IPS DF 4.7 (cell line): ENCODE measurements around the gene CNTN4.

ENCODE experiments used
- DNase-seq: peaks from one replicate; pipeline ENCODE4 v3.0.0-alpha.2; 2013; ENCODE audit warnings: low spot score; ENCODE audit errors: extremely low read depth

CNTN4 gene

DNA sequence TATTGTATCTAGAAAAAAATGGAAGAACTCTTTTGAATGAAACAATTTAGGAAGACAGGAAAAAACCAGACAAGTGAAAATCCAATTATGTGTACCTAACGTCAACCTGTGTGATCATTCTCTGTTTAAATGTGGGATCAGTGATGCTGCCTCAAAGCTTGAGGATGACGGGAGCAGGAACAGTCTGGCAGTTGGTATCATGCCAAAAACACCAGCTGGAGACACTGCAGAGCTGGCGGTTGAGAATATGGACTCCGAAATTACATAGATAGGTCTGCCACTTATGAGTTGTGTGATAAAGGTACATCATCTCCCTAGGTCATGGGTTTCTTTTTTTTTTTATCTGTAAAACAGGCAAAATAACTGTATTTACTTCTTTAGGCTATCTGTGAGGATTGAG, 480.5 kb downstream of the CNTN4 start:
- DNase-seq, result no peak

DNA sequence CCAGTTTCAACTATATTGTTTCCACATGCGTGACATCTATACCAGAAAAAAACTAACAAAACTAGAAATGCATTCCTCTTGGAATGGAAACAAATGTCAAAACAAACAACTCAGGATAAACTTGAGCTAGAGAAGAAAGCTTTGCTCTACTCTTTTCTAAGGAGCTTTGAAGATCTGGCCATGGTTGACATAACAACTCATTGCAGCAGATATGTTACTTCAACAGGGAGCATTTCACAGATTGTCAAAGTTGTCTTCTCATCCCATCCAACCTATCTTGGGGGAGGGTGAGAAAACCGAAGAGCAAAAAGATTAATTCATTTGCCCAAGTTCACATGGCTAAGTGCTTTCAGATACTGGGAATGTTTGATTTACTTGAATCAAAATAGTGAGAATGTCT, 484.4 kb downstream of the CNTN4 start:
- DNase-seq, result no peak

DNA sequence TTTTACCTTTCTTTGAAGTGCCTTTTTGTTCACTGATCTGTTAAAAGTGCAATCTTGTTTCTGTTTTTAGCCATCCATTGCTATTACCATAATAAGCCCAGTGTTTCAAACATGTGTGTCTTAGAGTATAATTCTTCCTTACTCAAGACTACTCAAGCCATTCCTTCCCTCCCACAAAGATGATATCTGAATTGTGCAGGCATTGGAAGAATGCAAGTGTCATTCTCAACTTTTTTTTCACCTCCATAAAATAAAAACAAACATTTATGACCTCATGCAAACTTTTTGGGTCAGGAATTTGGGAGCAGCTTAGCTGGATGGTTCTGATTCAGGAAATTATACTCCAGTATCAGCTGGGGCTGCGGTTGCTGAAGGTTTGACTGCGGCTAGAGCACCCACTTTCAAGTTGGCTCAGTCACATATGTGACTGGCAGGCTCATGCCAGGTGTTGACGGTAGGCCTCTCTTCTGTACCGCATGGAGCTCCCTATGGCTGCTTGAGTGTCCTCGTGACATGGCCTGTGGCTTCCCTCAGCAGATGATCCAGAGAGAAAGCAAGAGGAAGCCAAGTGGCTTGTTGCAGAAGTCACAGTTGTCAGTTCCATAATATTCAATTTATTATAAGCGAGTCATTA, 490.8 kb downstream of the CNTN4 start:
- DNase-seq, result no peak

DNA sequence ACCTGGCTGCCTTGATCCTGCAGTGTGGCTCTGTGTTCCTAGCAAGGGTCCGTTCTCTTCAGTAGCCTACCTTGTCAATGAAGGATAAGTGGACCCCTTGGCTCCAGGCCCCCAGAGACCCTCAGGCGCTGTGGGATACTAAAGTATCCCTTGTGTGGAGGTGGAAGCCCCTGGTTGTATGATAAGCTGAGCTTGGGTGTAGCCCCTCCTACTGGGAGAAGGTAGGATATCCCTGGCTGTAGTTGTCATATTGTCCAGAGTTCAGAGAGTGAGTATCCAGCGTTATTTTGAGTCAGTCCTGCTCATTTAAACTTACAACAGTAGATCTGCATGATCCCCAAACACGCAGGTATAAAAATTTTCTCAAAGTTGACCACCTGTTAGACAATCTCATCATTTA, 496.8 kb downstream of the CNTN4 start:
- no peak for DNase-seq

DNA sequence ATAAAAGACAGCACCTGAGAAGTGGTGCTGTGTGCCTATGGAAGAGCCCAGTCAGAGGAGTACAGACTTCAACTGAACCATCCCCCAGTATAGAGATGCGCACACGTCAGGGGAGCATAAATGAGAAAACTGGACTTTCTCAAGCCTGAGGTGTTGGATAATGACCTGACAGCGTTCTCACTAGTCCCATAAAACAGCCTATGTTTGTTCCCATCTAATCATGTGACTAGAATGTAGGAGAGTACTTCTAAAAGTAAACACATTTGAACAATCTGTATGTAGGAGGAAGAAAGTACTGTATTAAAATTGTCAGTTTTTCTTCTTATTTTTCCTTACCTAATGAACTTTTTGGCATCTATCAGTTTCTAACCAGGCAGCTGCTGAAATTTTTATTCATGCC, 498.9 kb downstream of the CNTN4 start:
- DNase-seq, result no peak

DNA sequence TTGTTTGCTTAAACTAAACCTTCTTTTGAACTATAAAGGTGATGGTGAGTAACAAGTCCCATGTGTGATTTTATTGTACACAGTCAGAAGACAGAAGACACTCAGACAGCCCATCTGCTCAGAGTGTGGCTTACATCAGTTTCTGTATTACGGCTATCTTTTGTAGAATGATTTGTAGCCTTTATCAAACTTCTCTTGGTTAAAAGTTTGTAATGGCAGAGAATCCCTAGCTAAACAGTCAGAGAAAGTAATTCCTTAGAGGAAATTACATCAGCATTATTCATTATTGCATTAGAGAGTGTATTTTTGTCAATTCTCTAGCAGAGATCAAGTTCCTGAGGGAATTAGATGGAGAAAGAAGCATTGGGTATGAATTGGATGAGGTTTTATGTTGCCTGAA, 500.8 kb downstream of the CNTN4 start:
- DNase-seq, result no peak

DNA sequence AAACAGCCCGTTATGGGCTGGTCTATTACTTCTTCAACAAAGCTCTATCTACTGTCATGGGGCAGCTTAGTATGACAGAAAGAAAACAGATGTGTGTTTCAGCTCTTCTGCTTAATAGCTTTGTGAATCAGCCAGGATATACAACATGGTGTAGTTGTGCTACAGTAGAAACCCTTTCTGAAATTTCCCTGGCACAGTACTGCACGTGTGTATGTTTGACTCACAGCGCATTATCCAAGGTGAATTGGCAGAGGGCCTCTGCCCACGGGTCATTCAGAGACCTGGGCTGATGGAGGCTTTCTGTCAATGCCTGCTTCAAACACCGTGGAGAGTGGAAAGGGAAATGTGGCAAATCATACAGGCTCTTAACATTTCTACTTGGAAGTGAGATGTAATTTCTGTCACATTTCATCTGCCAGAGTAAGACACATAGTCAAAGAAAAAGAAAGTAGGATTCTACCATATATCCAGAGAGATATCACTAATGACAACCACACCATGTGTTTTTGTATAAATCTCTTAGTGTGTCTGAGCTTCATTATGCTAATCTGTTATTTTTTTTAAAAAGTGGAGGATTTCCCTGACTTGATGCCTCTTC, 505.1 kb downstream of the CNTN4 start:
- no peak for DNase-seq

DNA sequence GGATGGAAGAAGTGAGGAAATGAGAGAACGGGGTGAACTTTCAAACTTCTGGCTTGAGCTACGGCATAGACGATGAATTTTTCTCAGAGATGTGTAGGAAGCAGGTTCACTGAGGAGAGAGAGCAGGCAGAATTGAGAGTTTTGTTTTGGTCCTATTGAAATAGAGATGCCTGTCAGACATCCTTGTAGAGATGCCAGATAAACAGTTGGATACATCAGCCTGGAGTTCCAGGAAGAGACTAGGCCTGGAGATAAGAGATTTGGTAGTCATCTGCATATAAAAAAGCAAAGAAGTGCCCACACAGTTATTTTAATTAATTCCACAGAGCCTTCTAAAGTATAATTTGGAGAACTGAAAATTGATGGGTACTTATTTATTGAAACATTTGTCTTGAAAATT, 515.9 kb downstream of the CNTN4 start:
- no peak for DNase-seq

DNA sequence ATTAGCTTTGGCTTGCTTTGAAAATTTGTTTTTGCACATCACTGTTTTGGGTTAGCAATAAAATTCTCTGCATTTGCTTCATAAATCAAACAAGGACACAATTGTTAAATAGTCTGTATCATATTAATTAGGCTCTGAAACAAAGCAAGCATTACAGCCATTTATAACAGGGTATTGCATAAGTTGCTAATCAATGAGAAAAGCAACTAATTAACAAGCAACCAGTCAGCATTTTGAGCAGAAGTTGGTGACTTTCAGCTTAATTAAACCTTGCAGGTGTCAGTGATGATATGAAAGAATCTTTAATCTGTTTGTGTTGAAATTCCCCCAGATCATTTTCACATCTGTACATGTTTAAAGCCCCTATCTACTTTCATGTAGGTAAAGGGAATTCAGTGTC, 516.4 kb downstream of the CNTN4 start:
- DNase-seq, result no peak

DNA sequence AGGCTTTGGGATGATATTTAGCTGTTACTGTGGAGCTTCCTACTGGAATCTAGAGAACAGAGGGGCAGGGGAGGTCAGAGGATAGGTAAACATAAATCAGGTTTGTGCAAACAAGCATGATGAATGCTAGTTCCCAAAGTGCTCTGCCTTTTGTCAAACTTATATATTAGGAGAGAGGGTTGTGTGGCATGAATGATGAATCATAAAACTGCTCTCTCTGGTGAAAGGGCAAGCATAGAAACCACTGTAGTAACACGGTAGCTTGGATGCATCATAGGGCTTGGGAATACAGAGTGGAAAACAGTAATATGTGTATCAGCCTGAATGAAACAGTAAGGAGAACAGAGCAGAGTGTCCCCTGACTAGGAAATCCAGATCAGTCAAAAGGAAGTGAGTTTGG, 524.8 kb downstream of the CNTN4 start:
- no peak for DNase-seq

DNA sequence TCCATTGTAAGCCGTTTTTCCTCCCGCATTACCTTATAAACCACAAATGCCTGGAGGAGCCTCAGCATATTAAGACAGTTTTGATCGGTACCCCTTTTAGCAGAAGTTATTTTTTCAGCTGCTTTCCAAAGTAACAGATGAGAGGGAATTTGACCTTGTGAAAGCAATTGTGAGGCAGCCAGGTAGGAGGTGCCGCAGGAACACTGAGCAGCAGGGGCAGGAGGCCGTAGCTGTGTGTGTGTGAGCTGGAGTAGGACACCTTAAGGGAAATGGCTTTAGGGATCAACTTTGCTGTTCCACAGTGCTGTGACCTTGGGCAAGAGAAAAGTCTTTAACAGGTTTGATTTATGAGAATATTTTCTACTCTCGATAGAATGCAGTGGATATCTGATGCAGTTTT, 529.5 kb downstream of the CNTN4 start:
- DNase-seq, result no peak

DNA sequence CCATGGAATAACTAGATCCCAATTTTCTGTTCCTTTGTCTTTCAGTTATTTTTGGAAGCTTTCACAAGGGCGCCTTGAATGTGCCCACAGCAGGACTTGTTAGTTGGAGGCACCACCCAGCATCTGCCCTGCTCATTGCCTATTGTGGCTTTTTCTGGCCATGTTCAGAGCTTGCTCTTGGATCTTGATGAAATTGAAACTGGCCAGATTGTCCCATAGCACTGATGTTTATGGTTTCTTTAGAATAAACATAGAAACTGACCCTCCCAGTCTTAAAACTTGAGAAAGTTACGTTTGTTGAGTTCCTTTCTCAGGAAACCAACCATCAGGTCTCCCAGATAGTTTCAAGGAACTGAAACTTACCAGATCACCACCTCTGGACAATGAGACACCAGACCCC, 536.8 kb downstream of the CNTN4 start:
- no peak for DNase-seq

DNA sequence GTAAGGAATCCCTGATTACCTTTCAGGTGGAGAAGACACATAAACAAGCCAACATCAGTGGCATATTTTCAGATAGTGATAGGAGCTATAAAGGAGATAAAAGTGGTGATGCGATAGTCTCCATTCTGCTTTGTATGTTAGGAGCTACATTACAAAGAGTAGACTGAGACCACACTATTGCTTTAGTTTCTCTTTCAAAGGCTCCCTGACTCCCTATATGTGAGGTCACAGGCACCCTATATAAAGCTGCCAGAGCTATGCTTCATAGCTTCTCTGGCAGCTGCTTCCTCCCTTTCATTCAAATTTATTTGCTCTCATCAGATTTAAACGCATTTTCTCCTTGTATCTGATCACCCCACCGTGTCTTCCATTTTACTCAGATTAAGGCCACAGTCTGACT, 544.9 kb downstream of the CNTN4 start:
- no peak for DNase-seq

DNA sequence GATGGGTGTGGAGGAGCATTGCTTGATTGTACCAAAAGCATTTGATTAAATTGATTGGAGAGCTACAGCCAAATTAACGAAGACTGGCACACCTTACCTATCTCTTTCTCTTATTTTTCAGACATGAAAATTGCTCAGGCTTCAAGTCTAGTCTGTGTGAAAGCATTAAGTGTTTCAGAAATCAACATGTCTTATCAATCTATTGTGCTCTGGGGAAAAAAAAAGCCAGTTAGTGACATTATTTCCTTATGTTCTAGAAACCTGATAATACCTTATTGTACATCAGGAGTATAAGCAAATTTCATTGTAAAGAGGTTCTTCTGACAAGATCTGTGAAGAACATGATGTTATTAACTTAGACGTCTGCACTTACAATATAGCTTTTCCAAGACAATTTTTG, 546.3 kb downstream of the CNTN4 start:
- no peak for DNase-seq

DNA sequence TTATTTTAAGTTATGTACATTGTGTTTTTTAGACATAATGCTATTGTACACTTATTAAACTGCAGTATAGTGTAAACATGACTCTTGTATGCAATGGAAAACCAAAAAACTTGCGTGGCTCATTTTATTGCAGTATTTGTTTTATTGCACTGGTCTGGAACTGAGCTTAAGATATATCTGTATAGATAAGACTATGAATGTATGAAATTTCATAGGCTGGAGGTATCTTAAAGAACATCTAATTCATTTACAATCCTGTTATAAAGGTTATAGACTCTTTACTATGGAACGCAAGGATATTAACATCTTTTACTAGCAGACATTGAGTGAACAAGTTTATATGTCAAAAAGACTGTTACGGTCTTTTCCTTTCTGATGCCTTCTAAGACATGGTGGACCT, 552.1 kb downstream of the CNTN4 start:
- DNase-seq, result no peak

DNA sequence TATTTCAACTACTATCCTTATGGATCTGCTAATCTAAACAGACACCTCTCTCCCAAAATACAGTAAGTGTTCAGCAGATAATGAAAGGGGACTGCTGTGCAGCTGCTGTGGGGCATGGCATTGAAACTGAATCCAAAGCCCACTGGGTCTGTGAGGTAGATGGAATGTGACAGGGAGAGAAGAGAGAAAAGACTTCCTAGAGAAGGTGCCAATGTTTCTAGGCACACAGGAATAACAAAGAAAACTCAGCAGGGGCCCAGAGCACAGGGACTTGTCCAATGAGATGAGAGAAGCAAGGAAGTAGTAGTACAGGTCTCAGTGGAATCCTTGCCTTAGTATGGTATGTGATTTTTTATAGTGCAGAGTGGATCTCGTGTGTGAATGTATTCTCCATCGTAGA, 553.7 kb downstream of the CNTN4 start:
- DNase-seq, result no peak

DNA sequence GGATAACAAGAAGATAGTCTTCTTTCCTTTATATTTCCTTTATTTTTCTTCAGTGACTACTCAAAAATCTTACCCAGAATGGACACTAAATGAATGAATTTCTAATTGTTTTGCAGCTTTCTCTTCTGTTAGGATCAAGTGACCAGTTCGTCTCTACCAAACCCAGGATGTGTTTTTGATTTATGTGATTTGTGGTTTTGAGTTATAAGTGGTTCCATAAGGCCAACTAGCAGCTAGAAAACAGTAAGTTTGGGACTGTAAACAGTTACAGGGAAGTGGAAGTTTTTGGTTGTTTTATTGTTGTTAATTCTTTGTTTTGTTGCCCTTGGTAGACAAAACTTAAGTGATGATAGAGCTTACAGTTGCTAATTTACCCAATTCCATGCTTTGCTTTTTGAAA, 555.0 kb downstream of the CNTN4 start:
- no peak for DNase-seq

DNA sequence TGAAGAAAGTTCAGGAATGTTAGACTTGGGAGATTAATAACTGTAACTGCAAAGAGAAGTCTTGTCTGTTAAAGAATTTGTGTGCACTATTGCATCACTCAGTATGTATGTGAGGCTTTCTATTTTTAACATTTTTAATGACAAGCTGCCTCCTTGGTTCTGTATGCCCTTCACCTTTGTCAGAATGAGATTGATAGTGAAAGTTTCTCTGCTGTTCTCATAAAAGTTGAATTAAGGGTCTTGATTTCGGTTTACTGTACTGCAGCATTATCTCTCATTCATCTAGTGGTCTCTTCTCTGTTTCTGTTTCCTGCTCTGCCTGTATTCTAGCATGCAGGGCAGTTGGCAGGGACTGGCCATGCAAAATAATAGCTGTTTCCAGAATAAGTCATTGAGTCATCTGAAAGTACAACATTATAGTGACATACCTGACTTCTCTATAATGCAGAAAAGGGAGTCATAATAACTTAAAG, 556.6 kb downstream of the CNTN4 start:
- no peak for DNase-seq

DNA sequence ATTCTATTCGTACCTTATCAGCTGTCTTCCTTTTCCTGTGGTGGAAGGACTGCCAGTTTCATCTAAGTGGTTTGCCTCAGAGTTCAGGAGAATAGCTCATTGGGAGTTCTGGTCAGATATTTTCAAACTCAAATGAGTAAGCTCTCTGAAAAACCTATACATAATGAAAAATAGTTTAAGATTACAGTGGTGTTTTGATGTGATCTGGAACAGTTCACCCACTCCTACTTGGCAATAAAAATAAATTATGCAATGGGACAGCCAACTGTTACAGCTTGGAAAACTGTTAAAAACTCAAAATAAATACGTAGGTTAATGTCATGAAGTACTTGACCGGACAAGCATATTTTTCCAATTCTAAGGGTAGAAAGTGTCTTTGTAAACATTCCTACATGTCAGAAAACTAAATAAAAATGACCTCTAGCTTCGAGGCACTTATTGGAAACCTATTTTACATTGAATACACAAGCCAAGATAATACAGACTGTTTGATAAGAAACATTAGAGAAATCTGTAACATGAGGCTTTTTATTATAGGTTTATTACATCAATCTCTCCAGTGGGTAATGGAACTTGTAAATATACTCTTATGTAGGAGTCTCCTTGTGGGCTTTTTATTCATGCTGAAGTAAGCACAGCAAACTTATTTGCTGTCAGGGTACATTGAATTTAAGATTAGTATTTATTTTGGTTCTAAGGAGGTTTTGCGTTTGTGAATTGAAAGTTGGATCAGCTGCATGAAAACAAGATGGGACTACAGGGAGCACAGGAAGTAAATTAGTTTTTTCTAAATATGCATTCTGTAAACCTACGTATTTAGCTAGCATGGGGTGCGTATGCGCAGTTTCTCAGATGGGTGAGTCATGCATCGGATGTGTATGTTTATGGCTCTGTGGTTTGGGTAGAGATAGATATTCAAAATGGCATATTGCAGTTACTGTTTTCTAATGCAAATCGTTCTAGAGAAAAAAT, 558.4 kb downstream of the CNTN4 start:
- no peak for DNase-seq

DNA sequence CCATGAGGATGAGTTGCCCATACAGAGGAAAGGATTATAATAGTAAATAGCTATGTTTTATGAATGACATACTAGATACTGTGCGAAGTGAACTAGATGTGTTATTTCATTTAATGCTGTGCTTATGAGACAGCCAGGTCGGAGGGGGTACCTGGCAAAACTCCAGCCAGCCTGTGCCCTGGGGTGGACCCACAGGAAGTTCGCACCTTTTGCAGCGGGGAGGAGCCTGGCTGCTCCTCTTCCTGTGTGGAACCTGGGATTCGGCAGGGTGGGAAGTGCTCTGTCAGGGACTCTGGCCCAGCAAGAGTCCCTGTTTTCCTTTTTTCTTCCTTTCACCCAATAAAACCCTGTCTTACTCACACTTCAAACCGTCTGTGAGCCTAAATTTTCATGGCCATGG, 559.3 kb downstream of the CNTN4 start:
- no peak for DNase-seq

DNA sequence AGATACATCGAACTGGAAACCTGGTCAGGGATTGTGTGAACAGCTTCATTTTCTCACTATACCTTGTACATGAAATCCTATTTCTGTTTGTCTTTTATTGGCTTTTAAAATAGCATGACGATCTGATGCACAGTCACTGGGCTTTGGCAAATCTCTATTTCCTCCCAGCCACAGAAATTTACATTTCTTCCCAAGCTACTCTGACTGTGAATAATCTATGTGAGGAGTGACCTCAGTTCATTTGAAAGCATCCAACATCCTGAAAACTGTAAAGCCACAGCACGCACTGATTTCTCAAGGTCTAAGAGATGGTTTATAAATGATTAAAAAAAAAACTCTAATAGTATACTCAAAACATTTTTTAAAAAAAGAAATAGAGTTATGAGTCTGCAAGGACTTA, 561.2 kb downstream of the CNTN4 start:
- no peak for DNase-seq

DNA sequence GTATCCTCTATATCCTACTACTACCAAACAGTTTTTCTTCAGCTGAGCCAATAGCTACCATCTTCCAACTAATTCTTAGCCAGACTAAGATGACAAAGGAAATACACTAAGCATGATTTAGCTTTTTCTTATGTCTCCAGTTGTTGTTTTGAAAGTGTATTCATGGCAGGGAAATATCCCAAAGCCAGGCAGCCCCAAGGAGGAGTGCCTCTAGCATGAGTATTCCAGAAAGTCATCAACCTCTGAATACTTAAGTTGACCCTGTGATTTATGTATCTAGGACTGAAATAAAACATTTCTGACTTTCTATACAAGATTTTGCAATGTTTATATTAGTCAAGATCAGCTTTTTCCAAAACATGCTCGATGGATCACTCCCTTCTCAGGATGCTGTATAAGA, 562.4 kb downstream of the CNTN4 start:
- no peak for DNase-seq
